A549 (cell line): ENCODE results near the gene CLDN1. TPM values are rescaled to one million over a fixed set of nuclear protein-coding genes. Genes with fewer than 3 reads are reported as not detected.

Experiments used
- ATAC-seq, 2 experiments: fragments of 200-7000 bp in 1 of 2; fragments of >200 bp in 1 of 2; cut with Nextera tagmentation in 1 of 2; cut with Tn5 transposase in 1 of 2; 3 replicates each; pipeline versions ENCODE4 v1.8.0 to v1.9.1; 2018 to 2020; ENCODE audit warnings: mild to moderate bottlenecking in 1 of 2, moderate library complexity in 1 of 2
- CTCF ChIA-PET: fragments of 300-600 bp; sonication (Branson Sonifier 250); formaldehyde crosslinking; extraction: SDS; loops from one replicate; lab custom pipeline; 2021; ENCODE audit warnings: antibody characterized with exemption, inconsistent platforms; lab: Yijun Ruan, JAX
- POLR2A ChIA-PET: fragments of 350-600 bp; formaldehyde crosslinking; extraction: SDS; loops from one replicate; lab custom pipeline; 2021; ENCODE audit warnings: antibody characterized with exemption, inconsistent platforms; lab: Yijun Ruan, JAX
- DNase-seq, 2 experiments: peaks; one replicate each; pipeline versions ENCODE4 v3.0.0 to v3.0.0-alpha.2; 2011 to 2016; ENCODE audit warnings: low read depth in 1 of 2, low spot score in 1 of 2
- FAIRE-seq: peaks from 2 replicates; lab custom pipeline; 2011; peaks lifted over from hg19 to GRCh38; lab: Jason Lieb, UNC
- H3K27ac ChIP-seq, 2 experiments: fragments of >200 bp; sonication (Bioruptor Twin); formaldehyde crosslinking; 3 replicates each; pipeline ENCODE4 v1.5.1; 2016 to 2017
- H3K4me1 ChIP-seq: fragments of >200 bp; sonication (Bioruptor Twin); formaldehyde crosslinking; 3 replicates; pipeline ENCODE4 v1.6.1; 2016
- H3K4me2 ChIP-seq: fragments of >200 bp; sonication (Bioruptor Twin); formaldehyde crosslinking; 3 replicates; pipeline ENCODE4 v1.6.1; 2016
- H3K4me3 ChIP-seq: fragments of >200 bp; sonication (Bioruptor Twin); formaldehyde crosslinking; 3 replicates; pipeline ENCODE4 v1.5.1; 2016
- H3K9me3 ChIP-seq: fragments of >200 bp; sonication (Bioruptor Twin); formaldehyde crosslinking; 3 replicates; pipeline ENCODE4 v1.6.1; 2016
- ATOH8 ChIP-seq: fragments of 250-450 bp; sonication (Bioruptor Pico); IDR thresholded peaks from 2 replicates; pipeline ENCODE4 v1.5.0; 2020; ENCODE audit warnings: low read depth, mild to moderate bottlenecking, moderate library complexity
- CBX8 ChIP-seq: fragments of 200-600 bp; sonication (generic); IDR thresholded peaks from 2 replicates; pipeline ENCODE4 v1.6.1; 2016
- CHD4 ChIP-seq: fragments of 200-600 bp; sonication (generic); IDR thresholded peaks from 2 replicates; pipeline ENCODE4 v1.6.1; 2016; ENCODE audit warnings: antibody characterized with exemption, mild to moderate bottlenecking, borderline replicate concordance
- EHMT2 ChIP-seq: fragments of 200-600 bp; sonication (generic); IDR thresholded peaks from 2 replicates; pipeline ENCODE4 v1.6.1; 2016; ENCODE audit warnings: antibody characterized with exemption, low read depth, mild to moderate bottlenecking, moderate library complexity
- ELK1 ChIP-seq: fragments of 150-350 bp; IDR thresholded peaks from 2 replicates; pipeline ENCODE4 v1.6.1; 2014; ENCODE audit warnings: low read depth, mild to moderate bottlenecking, low read length
- FOSL2 ChIP-seq, 2 experiments: fragments of 450-650 bp in 1 of 2; fragments of >200 bp in 1 of 2; sonication (Bioruptor Twin) in 1 of 2; formaldehyde crosslinking; IDR thresholded peaks; 2 replicates each; pipeline versions ENCODE4 v1.5.0 to v1.6.1; 2016 to 2020; ENCODE audit warnings: mild to moderate bottlenecking in 1 of 2, moderate library complexity in 1 of 2
- GATA3 ChIP-seq: IDR thresholded peaks from 2 replicates; pipeline ENCODE4 v1.6.1; 2012; ENCODE audit warnings: borderline replicate concordance
- HDAC2 ChIP-seq: fragments of 200-600 bp; sonication (generic); IDR thresholded peaks from 2 replicates; pipeline ENCODE4 v1.6.1; 2016
- HOXB5 ChIP-seq: fragments of 250-450 bp; sonication (Bioruptor Pico); IDR thresholded peaks from 2 replicates; pipeline ENCODE4 v1.5.0; 2020; ENCODE audit warnings: mild to moderate bottlenecking, moderate library complexity
- KDM1A ChIP-seq: fragments of 200-600 bp; sonication (generic); IDR thresholded peaks from 2 replicates; pipeline ENCODE4 v1.6.1; 2016; ENCODE audit warnings: low read depth, mild to moderate bottlenecking
- MAX ChIP-seq: IDR thresholded peaks from 2 replicates; pipeline ENCODE4 v1.6.1; 2012
- NFE2L2 ChIP-seq: fragments of 150-350 bp; conservative IDR thresholded peaks from 2 replicates; pipeline ENCODE4 v1.6.1; 2014; ENCODE audit warnings: low read length
- NPAS2 ChIP-seq: fragments of 250-450 bp; sonication (Bioruptor Pico); IDR thresholded peaks from 2 replicates; pipeline ENCODE4 v1.8.0; 2022; ENCODE audit warnings: mild to moderate bottlenecking, moderate library complexity, borderline replicate concordance
- PHF8 ChIP-seq: fragments of 200-600 bp; sonication (generic); IDR thresholded peaks from 2 replicates; pipeline ENCODE4 v1.6.1; 2016; ENCODE audit warnings: low read depth, mild to moderate bottlenecking, antibody characterized with exemption, moderate library complexity, borderline replicate concordance
- SMC3 ChIP-seq: fragments of >200 bp; sonication (Bioruptor Twin); formaldehyde crosslinking; IDR thresholded peaks from 3 replicates; pipeline ENCODE4 v1.6.1; 2018; ENCODE audit warnings: inconsistent platforms
- ZSCAN20 ChIP-seq: fragments of 250-450 bp; sonication (Bioruptor Pico); IDR thresholded peaks from 2 replicates; pipeline ENCODE4 v1.8.0; 2022; ENCODE audit warnings: mild to moderate bottlenecking, moderate library complexity
- WGBS: methylation state at CpG from one replicate; pipeline ENCODE4 v1.1.6; 2017; ENCODE audit errors: missing lambda C conversion rate; 5-methylcytosine and 5-hydroxymethylcytosine counted together
- polyA plus RNA-seq, 4 experiments: library from polyadenylated mRNA; depleted of rRNA in 3 of 4; stranded (reverse); fragments of >200 nt; fragmentation: RNase III in 1 of 4; extraction: RNeasy Plus Mini Kit Qiagen cat#74134 plus additional on column Dnase treatment in 1 of 4; gene quantifications; 2 replicates in 3 of 4; 3 replicates in 1 of 4; pipeline ENCODE4 v1.2.3, GENCODE V29; 2011 to 2017
- TF ChIP-seq, protein P1 (sequence below): fragments of 200-600 bp; sonication (generic); IDR thresholded peaks from 2 replicates; pipeline ENCODE4 v1.6.1; 2016; ENCODE audit warnings: antibody characterized with exemption, mild to moderate bottlenecking, moderate library complexity
- TF ChIP-seq, protein P2 (sequence below): fragments of >200 bp; sonication (Bioruptor Twin); formaldehyde crosslinking; IDR thresholded peaks from 2 replicates; pipeline ENCODE4 v1.6.1; 2016
- TF ChIP-seq, protein P3 (sequence below): fragments of 250-450 bp; sonication (Bioruptor Pico); IDR thresholded peaks from 2 replicates; pipeline ENCODE4 v1.5.0; 2021; ENCODE audit warnings: mild to moderate bottlenecking, moderate library complexity, borderline replicate concordance

The CLDN1 gene
- polyA plus RNA-seq, 2 of the 4 experiments (the other 2 are of a cell fraction) = 33.7 to 142 TPM

GRCh38 chr3:190272747-190273146 is 49.5 kb downstream of the CLDN1 start:
- Histone ChIP-seq H3K4me2 (no peak overlapping the region), H3K4me3 (no peak overlapping the region), H3K27ac (no peak overlapping the region), H3K4me1 (no peaks in the 10 kb centered on the region), H3K9me3 (no peaks in the 10 kb centered on the region)
- DNase-seq (no peak), FAIRE-seq (no peak), ATAC-seq (no peak)
- POLR2A ChIA-PET = no interaction called here
- 56% methylated on average over 2 of the region's 2 CpGs for WGBS
- CTCF ChIA-PET = no interaction called here
- TF ChIP-seq FOSL2 (IDR thresholded peaks at IDR 0.05) (no peak), FOSL2 (CRISPR knock-in tag; IDR thresholded peaks at IDR 0.05) (no peak), ATOH8 (CRISPR knock-in tag) (no peak), EHMT2 (no peak), MAX (no peak), NPAS2 (CRISPR knock-in tag) (no peak), PHF8 (no peak), KDM1A (no peak), ELK1 (no peak), CHD4 (no peak)
- TF ChIP-seq, protein P1, sequence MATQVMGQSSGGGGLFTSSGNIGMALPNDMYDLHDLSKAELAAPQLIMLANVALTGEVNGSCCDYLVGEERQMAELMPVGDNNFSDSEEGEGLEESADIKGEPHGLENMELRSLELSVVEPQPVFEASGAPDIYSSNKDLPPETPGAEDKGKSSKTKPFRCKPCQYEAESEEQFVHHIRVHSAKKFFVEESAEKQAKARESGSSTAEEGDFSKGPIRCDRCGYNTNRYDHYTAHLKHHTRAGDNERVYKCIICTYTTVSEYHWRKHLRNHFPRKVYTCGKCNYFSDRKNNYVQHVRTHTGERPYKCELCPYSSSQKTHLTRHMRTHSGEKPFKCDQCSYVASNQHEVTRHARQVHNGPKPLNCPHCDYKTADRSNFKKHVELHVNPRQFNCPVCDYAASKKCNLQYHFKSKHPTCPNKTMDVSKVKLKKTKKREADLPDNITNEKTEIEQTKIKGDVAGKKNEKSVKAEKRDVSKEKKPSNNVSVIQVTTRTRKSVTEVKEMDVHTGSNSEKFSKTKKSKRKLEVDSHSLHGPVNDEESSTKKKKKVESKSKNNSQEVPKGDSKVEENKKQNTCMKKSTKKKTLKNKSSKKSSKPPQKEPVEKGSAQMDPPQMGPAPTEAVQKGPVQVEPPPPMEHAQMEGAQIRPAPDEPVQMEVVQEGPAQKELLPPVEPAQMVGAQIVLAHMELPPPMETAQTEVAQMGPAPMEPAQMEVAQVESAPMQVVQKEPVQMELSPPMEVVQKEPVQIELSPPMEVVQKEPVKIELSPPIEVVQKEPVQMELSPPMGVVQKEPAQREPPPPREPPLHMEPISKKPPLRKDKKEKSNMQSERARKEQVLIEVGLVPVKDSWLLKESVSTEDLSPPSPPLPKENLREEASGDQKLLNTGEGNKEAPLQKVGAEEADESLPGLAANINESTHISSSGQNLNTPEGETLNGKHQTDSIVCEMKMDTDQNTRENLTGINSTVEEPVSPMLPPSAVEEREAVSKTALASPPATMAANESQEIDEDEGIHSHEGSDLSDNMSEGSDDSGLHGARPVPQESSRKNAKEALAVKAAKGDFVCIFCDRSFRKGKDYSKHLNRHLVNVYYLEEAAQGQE = no peak

- WGBS = 67% methylated on average over 2 of the region's 2 CpGs
- ATAC-seq (no peak), FAIRE-seq (no peak), DNase-seq (no peak)
- Histone ChIP-seq H3K4me2 (no peak overlapping the region), H3K4me1 (no peaks in the 10 kb centered on the region; the same call in 2 of the 3 replicates), H3K27ac (no peak overlapping the region), H3K4me3 (no peak overlapping the region), H3K9me3 (no peaks in the 10 kb centered on the region)
- ChIA-PET CTCF (no interaction called here), POLR2A (no interaction called here)
- TF ChIP-seq FOSL2 (IDR thresholded peaks at IDR 0.05) (no peak), FOSL2 (CRISPR knock-in tag; IDR thresholded peaks at IDR 0.05) (no peak), HDAC2 (no peak), KDM1A (no peak), SMC3 (no peak), HOXB5 (CRISPR knock-in tag) (no peak), NFE2L2 (no peak), ATOH8 (CRISPR knock-in tag) (no peak), GATA3 (no peak), ZSCAN20 (CRISPR knock-in tag) (no peak), CBX8 (no peak)
- TF ChIP-seq, protein P1 = no peak
- TF ChIP-seq, protein P2, sequence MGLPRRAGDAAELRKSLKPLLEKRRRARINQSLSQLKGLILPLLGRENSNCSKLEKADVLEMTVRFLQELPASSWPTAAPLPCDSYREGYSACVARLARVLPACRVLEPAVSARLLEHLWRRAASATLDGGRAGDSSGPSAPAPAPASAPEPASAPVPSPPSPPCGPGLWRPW = no peak
- TF ChIP-seq, protein P3, sequence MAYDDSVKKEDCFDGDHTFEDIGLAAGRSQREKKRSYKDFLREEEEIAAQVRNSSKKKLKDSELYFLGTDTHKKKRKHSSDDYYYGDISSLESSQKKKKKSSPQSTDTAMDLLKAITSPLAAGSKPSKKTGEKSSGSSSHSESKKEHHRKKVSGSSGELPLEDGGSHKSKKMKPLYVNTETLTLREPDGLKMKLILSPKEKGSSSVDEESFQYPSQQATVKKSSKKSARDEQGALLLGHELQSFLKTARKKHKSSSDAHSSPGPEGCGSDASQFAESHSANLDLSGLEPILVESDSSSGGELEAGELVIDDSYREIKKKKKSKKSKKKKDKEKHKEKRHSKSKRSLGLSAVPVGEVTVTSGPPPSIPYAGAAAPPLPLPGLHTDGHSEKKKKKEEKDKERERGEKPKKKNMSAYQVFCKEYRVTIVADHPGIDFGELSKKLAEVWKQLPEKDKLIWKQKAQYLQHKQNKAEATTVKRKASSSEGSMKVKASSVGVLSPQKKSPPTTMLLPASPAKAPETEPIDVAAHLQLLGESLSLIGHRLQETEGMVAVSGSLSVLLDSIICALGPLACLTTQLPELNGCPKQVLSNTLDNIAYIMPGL = no peak
Measured at GRCh38 chr3:190269101-190269500, 53.1 kb downstream of the CLDN1 start.
